GM18505 (cell line): ENCODE data around the gene PRKACB.
"Not testable (repeated sequence)": the region's sequence is repeated elsewhere in the genome, so short reads cannot be mapped to it uniquely, and the experiment has no call there.

Experiments used
- ATAC-seq: cut with Tn5 transposase; IDR thresholded peaks from one replicate; pipeline ENCODE4 v1.9.1; 2021; ENCODE audit not compliant: unreplicated experiment
- POLR2A ChIP-seq: IDR thresholded peaks from 4 replicates; pipeline ENCODE4 v1.6.1; 2011; ENCODE audit warnings: borderline replicate concordance; ENCODE audit not compliant: insufficient read depth, insufficient read length; ENCODE audit errors: extremely low read depth

PRKACB gene

GRCh38 chr1:84280912-84281311 lies 136.8 kb downstream of the PRKACB start:
- ATAC-seq, result no peak
- TF ChIP-seq POLR2A, result no peak

GRCh38 chr1:84282780-84283333 lies 138.8 kb downstream of the PRKACB start:
- no peak for ATAC-seq
- no peak for TF ChIP-seq POLR2A

GRCh38 chr1:84283381-84283780 lies 139.3 kb downstream of the PRKACB start:
- TF ChIP-seq POLR2A, result no peak
- ATAC-seq, result no peak

- no peak for TF ChIP-seq POLR2A
- ATAC-seq, result no peak
These were observed 142.0 kb downstream of the PRKACB start for GRCh38 chr1:84286071-84286470.

- not testable (repeated sequence) for ATAC-seq
These were observed 143.3 kb downstream of the PRKACB start for GRCh38 chr1:84287389-84287788.
